GM21576 (cell line): Measurements from ENCODE around the gene LBR.
"Not testable (repeated sequence)": the region's sequence is repeated elsewhere in the genome, so short reads cannot be mapped to it uniquely, and the experiment has no call there.

Experiments
- ATAC-seq: cut with Tn5 transposase; IDR thresholded peaks from one replicate; pipeline ENCODE4 v1.9.1; 2021; ENCODE audit warnings: mild to moderate bottlenecking, moderate library complexity; ENCODE audit not compliant: unreplicated experiment

Gene LBR

DNA sequence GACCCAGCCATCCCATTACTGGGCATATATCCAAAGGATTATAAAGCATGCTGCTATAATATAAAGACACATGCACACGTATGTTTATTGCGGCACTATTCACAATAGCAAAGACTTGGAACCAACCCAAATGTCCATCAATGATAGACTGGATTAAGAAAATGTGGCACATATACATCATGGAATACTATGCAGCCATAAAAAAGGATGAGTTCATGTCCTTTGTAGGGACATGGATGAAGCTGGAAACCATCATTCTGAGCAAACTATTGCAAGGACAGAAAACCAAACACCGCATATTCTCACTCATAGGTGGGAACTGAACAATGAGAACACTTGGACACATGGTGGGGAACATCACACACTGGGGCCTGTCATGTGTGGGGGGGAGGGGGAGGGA, 41.0 kb downstream of the LBR start:
- ATAC-seq: not testable (repeated sequence)

DNA sequence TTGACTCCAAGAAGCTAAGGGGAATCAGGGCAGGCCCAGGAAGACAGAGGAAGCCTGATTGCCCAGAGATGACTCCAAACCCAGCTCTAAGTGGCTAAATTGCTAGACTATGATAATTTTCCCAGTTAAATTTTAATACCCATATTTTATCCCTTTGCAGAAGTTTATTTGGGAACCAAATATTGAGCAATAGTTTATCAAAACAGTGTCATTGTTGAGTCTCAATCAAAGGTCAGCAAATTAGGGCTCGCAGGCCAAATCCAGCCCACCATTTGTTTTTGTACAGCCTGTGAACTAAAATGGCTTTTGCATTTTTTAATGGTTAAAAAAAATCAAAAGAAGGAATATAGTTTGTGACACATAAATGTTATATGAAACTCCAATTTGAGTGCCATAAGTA, 47.1 kb downstream of the LBR start:
- ATAC-seq: no peak

DNA sequence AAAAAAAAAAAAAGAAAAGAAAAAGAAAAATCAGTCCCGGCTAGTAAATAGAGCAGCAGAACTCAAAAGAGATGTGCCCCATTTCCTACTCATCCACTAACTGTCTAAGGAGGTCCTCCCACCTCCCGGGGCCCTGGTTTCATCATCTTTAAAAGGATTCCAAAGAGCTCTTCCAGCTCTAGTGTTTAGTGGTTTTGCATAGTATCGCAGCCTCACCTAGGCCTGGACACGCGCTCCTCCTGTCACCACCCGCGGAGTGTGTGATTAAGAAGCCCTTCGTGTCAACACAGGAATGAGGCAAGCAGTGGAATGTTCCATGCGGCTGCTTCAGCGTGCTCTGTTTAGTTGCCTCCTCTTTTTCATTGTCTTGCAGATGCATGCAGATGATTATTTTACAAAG, 49.0 kb downstream of the LBR start:
- ATAC-seq: no peak

DNA sequence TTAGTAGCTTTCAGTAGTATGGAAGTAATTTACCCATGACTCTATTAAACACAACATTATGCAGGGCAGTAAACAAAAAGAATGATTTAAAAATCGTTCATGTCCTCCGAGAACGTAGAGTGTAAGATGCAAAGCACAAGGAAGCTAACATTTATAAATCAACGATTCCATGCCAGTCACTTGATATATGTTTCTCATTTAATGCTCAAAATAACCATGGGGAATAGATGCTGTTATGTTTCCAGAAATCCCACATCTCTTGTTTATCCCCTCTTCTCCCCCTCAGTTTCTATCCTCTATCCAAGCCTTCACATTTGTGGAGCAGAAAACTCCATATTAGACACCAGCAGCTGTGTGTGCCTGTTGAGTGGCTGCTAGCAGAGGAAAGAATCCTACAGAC, 52.8 kb downstream of the LBR start:
- no peak for ATAC-seq

DNA sequence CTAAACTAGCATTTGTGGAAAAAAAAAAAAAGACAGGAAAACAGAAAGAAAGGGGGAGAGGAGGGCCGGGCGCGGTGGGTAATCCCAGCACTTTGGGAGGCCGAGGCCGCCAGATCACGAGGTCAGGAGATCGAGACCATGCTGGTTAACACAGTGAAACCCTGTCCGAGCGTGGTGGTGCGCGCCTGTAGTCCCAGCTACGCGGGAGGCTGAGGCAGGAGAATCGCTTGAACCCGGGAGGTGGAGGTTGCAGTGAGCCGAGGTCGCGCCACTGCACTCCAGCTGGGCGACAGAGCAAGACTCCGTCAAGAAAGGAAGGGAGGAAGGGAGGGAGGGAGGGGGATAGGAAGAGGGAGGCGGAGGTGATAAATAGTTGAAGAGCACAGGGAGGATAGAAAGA, 54.7 kb downstream of the LBR start:
- ATAC-seq: no peak

DNA sequence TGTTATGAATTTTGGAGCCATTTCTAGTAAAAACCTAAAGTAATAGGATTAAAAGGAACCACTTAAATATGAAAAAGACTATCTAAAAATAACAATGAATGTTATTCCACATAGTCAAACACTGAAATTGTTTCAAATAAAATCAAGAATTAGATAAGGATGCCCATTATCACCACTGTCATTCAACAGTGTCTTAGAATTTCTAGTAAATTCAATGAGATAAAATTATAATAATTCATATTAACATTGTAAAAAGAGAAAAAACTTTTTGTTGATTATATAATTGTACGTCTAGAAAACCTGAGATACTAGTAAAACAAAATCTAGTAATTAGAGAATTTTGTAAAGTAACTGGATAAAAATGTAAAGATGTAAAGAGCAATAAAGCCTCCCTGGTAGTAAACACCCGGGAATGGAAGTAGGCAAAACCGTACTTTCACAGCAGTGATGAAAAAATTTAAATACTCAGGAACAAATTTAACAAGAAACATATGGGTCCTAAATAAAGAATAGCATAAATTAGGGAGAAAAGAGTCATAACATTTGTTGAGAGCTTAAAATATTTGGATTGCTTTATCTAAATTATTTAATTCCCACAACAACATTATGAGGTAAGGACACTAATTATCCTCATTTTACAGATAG, 56.4 kb downstream of the LBR start:
- no peak for ATAC-seq

DNA sequence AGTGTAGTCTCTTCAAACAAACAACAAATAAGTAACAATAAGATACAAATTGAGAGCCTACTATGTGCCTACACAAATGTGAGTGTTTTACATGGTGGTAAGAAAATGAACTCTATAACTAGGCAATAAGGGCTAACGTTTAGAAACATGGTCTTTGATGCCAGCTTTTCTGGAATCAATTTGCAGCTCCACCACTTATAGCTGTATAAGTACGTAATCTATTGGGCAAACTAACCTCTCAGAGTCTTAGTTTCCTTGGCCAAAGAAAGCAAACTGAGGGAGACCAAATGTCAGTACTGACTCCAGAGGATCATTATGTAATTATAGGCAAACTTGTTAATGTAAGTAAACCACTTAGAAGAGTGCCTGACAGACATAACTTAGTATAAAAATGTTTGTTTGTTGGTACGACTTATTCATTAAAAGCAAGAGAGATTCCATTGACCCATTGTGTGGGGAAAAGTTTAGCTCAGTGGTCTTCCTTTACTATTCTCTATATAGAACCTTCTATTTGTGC, 59.7 kb downstream of the LBR start:
- ATAC-seq: no peak

DNA sequence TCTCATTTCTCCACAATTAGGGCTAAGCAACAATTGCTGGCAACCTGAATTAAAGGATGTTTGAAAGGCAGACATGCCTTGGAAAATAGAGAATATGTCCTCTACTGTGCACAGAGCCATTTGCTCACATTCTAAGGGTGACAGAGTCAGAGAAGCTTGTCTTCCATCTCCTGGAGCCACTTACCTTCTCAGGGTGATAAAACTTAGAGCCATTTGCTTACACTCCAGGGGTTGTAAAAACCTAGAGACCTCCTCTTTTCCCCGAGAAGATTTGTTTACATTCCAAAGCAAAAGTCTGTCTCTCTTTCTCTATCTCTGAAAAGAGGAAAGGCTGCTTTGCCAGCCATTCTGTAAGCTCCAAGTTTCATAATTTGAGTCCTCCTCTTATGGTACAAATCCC, 61.3 kb downstream of the LBR start:
- ATAC-seq: no peak

DNA sequence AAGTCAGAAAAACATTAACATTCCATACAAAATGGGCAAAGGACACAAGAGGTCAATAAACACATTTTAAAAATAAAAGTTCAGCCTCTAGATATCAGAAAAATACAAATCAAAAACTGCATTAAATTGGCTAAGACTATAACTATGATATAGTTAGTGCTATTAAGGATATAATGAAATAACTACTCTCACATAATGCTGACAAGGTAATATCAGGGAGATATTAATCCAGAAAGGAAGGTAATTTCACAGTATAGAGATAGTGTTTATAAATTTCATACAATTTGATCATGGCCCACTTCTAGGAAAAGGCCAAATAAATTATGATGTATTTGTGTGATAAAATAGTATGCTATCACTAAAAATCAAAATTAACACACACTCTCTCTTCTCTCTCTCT, 61.8 kb downstream of the LBR start:
- no peak for ATAC-seq

DNA sequence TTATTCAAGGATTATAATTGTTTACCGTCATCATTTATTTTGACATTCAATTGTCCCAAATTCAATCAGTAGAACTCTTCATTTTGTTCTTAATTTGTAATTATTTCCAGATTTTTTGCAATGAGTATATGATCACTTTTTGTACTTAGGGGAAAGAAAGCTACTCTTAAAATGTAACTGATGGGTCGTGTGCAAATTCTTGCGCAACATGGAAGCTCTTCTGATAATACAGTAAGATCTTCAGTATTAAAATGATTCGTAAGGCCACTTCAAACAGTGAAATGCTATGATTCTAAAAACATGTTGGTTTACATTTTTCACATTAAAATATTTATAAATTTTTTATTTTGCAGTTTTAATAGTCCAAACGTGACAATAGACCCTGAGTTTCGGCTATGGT, 63.4 kb downstream of the LBR start:
- no peak for ATAC-seq

DNA sequence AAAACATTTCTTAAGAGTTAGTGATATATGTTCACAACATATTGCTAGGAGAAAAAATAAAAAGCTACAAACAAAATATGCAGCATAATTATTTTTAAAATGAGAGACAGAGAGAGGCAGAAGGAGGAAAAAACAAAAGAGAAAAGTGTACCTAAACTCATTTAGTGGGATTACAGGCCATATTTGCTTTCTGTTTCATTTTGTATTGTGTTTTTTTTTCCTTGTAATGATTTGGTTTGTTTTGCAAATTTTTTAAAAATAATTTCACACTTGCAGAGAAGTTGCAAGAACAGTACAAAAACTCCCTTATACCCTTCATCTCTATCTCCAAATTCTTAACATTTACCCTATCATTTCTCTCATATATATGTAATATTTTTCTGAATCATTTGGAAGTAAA, 65.0 kb downstream of the LBR start:
- no peak for ATAC-seq

DNA sequence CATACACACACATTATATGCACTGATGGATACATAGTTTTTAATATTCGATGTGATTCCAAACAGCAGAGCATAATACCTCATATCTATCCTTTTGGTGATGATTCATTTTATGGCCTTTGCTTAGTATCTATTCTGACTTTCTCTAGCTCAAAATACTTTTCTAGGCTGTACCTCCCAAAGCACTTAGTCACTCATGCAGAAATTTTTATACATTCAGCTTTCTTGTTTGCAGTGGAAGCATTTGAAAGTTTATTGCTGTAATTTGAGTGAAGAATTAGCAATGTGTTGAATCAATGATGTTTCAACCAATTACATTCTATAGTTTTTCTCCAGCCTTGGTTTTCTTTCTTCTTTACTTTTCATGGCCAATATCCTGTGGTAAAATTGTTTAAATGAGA, 66.7 kb downstream of the LBR start:
- ATAC-seq: no peak

DNA sequence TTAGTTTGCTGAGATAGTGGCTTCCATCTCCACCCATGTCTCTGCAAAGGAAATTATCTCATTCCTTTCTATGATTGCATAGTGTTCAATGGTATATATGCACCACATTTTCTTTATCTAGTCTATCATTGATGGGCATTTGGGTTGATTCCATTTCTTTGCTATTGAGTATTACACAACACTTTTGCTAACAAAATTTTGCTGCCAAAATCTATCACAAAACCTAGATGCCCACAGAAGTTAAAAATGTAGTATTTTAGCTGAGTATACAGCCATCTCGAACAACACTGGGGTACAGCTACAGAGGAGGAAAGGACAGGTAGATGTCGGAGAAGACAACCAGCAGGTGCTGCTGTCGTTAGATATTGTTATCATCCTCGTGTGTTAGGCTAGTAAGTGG, 67.7 kb downstream of the LBR start:
- no peak for ATAC-seq

DNA sequence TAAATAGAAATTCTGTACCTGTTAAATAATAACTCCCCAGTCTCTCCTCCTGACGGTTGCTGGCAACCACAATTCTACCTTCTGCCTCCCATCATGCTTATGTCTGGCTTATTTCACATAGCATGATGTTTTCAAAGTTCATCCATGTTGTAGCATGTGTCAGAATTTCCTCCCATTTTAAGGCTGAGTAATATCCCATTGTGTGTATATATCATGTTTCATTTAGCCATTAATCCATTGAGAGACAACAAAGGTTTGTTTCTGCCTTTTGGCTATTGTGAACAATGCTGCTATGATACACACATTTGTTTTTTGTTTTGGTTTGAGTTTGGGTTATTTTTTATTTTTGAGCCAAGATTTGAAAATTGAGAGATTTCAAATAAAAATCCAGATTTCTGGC, 72.0 kb downstream of the LBR start:
- ATAC-seq: no peak

DNA sequence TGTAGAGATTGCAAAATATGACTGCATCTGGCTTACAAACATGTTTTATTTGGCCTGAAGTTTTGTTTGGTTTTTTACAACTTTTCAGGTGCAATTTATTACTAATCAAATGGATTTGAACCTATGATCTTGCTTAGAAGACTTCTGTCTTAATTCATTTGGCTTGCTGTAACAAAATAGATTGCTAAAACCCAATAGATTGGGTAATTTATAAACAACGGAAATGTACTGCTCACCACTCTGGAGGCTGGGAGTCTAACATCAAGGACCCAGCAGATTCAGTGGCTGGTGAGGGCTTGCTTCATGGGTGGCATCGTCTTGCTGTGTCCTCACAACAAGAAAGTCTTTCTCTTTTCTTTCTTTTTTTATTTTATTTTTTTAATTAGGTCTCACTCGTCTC, 72.9 kb downstream of the LBR start:
- no peak for ATAC-seq
